GM12878 (cell line): ENCODE data around the gene USH1C.

Experiments
- POLR2AphosphoS5 ChIP-seq: IDR thresholded peaks from 2 replicates; pipeline ENCODE4 v1.6.1; 2011; ENCODE audit warnings: mild to moderate bottlenecking, low read length, inconsistent platforms
- SIN3A ChIP-seq: IDR thresholded peaks from 2 replicates; pipeline ENCODE4 v1.6.1; 2012; ENCODE audit warnings: low read depth, low read length, improper control_type of control experiment

DNA sequence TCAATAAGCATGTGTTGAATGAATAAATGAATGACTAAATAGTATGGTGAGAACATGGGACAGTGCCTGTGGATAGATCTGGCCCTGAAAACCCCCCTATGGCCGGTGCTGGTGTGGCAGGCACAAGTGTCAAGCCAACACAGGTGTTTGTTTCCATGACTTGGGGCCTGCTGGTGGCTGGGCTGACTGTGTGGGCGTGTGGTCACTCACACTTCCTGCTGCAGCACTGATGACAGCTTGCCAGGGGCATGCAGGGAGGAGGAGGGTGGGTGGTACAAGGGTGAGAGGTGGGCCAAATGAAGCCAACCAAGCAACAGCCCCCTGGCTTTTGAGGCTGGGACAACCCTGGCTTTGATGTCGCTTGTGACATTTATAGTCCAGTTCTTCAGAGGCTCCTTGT is 37.3 kb downstream of the USH1C start:
- TF ChIP-seq POLR2AphosphoS5 (no peak), SIN3A (no peak)
